ENCODE measurements around the gene FHOD3. TPM values are rescaled to one million over a fixed set of nuclear protein-coding genes. Genes with fewer than 3 reads are reported as not detected.

Gene FHOD3
- polyA plus RNA-seq, 1 experiment = 41.1 TPM

DNA sequence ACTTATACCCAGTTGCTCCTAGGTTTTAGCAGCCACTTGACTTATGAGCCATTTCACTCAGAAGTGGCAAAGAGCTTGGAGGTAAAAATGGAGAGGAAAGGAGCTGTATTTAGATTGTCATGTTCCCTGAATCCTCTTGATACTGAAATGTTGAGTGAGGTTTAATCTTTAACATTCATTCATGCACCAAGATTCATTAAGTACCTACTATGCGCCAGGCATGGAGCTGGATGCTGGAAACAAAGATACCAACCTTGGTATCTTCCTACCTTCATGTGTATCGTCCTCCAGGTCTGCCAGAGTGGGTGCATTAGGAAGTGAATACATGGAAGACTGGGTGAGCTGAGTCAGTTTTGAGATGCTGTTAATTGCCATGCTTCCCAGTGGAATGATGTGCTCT lies 507.6 kb downstream of the FHOD3 start:
- no peak for DNase-seq (ENCODE audit: low read depth, low spot score)
- CTCF ChIA-PET = no interaction called here
- H3K27ac ChIP-seq (ENCODE audit: low read depth, low read length) = no peak overlapping the region
- H3K9me3 ChIP-seq (ENCODE audit: control insufficient read depth, insufficient read depth, low read length) = no peaks in the 10 kb centered on the region
- POLR2A ChIA-PET = no interaction called here
- H3K27me3 ChIP-seq (ENCODE audit: control insufficient read depth, insufficient read depth, low read length) = no peaks in the 10 kb centered on the region
- TF ChIP-seq, protein P1, sequence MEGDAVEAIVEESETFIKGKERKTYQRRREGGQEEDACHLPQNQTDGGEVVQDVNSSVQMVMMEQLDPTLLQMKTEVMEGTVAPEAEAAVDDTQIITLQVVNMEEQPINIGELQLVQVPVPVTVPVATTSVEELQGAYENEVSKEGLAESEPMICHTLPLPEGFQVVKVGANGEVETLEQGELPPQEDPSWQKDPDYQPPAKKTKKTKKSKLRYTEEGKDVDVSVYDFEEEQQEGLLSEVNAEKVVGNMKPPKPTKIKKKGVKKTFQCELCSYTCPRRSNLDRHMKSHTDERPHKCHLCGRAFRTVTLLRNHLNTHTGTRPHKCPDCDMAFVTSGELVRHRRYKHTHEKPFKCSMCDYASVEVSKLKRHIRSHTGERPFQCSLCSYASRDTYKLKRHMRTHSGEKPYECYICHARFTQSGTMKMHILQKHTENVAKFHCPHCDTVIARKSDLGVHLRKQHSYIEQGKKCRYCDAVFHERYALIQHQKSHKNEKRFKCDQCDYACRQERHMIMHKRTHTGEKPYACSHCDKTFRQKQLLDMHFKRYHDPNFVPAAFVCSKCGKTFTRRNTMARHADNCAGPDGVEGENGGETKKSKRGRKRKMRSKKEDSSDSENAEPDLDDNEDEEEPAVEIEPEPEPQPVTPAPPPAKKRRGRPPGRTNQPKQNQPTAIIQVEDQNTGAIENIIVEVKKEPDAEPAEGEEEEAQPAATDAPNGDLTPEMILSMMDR (IDR thresholded peaks at IDR 0.05; ENCODE audit: low read depth, low read length) = no peak
- no peak overlapping the region for H3K4me3 ChIP-seq (ENCODE audit: low read depth, low read length)

DNA sequence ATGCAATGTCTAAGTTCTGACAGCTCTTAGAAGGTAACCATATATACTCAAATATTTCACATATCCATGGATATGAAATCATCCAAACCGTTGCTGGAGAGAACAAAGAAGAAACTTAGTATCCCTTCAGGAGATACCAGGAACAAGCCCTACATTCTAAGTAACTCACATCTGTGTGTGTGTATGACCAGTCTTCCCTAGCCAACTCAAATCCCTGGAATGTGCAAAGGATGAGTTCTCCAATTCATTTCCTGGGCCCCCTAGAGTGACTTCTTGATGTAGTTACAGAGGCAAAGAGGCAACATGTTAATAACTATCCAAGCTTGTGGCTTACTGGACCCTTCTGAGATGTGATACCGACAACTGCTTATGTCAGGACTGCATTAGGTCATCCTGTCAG lies 511.2 kb downstream of the FHOD3 start:
- H3K27ac ChIP-seq (ENCODE audit: low read depth, low read length) = peak overlapping the region; percentile 54
- CTCF ChIA-PET = interaction anchor here (0.6 to 2.9 kb wide), 9 partner anchors 9 to 509 kb away, joined by 3 to 12 read pairs (median 4); no protein-coding TSS in a partner anchor

DNA sequence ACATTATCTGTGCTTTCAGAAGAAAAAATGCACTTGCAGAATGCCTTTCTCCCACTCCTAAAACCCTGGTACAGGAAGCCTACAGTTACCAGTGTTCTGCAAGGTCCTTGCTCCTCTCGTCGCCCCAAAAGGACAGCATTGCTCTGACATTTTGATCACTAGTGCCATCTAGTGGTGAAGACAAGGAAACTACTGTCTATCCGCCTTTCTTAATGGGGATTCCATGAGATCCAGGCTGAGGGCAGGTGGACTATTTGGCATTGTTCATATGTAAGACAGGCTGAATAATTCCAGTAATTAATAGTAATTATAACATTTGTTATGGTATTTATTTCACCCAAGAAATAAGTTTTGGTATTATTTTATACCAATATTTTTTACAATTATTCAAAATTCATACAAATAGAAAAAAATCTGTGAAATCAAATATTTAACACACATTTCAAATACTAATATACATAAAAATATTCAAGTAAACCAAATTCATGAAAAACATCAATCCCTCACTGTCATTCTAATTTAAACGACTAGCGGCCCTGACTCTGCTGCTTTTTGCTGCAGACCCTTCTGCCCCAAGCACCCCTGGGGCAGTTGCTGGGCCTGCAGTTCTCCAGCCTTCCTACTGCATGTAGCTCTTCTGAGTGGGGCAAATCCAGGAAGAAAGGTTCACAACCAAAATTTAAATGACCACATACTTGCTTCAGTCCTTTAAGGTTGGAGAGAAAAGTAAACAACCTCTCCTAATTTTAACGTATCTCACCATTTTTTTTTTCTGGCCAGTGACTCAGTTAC lies 512.3 kb downstream of the FHOD3 start:
- Histone ChIP-seq H3K27me3 (ENCODE audit: control insufficient read depth, insufficient read depth, low read length) (no peaks in the 10 kb centered on the region), H3K9me3 (ENCODE audit: control insufficient read depth, insufficient read depth, low read length) (no peaks in the 10 kb centered on the region), H3K27ac (ENCODE audit: low read depth, low read length) (no peak overlapping the region), H3K4me3 (ENCODE audit: low read depth, low read length) (no peak overlapping the region)
- ChIA-PET CTCF (interaction anchor here (0.7 to 2.9 kb wide), 9 partner anchors 10 to 525 kb away, joined by 3 to 17 read pairs (median 5); no protein-coding TSS in a partner anchor), POLR2A (no interaction called here)
- TF ChIP-seq, protein P1 (IDR thresholded peaks at IDR 0.05; ENCODE audit: low read depth, low read length) = peak; percentile 82
- DNase-seq (ENCODE audit: low read depth, low spot score) = no peak

More for the DNA sequence above, 511.2 kb downstream of the FHOD3 start:
- no peaks in the 10 kb centered on the region for H3K27me3 ChIP-seq (ENCODE audit: control insufficient read depth, insufficient read depth, low read length)
- DNase-seq (ENCODE audit: low read depth, low spot score) = no peak
- TF ChIP-seq, protein P1 (IDR thresholded peaks at IDR 0.05; ENCODE audit: low read depth, low read length) = no peak
- POLR2A ChIA-PET = no interaction called here
- H3K4me3 ChIP-seq (ENCODE audit: low read depth, low read length) = no peak overlapping the region
- H3K9me3 ChIP-seq (ENCODE audit: control insufficient read depth, insufficient read depth, low read length) = no peaks in the 10 kb centered on the region

DNA sequence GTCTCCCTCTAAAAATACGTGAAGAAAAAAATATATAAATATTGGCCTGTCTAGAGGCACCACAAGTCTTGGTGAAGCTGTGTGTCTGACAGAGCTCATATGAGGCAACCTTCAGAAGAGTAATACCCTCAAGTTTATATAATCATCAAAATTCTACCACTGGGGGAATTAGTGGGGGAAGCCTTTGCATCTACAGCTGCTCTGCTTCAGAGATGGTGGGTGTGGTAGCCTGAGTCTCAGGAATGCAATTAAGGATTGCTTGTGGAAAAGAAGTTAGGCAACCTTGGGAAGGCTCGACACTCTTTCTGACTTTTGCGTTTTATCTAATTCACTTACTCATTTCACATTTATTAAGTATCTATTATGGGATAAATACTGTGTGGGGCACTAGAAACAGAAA lies 513.9 kb downstream of the FHOD3 start:
- TF ChIP-seq, protein P1 (IDR thresholded peaks at IDR 0.05; ENCODE audit: low read depth, low read length) = no peak
- Histone ChIP-seq H3K4me3 (ENCODE audit: low read depth, low read length) (no peak overlapping the region), H3K27ac (ENCODE audit: low read depth, low read length) (no peak overlapping the region), H3K9me3 (ENCODE audit: control insufficient read depth, insufficient read depth, low read length) (no peaks in the 10 kb centered on the region), H3K27me3 (ENCODE audit: control insufficient read depth, insufficient read depth, low read length) (no peaks in the 10 kb centered on the region)
- no peak for DNase-seq (ENCODE audit: low read depth, low spot score)
- ChIA-PET CTCF (interaction anchor here (1.0 to 2.4 kb wide), 8 partner anchors 8 to 716 kb away, joined by 3 to 17 read pairs (median 4); no protein-coding TSS in a partner anchor), POLR2A (interaction anchor here (0.6 to 1.8 kb wide), 2 partner anchors 17 to 665 kb away, joined by 3 to 4 read pairs; partner anchors contain the start of genes KIAA1328 and TPGS2)

DNA sequence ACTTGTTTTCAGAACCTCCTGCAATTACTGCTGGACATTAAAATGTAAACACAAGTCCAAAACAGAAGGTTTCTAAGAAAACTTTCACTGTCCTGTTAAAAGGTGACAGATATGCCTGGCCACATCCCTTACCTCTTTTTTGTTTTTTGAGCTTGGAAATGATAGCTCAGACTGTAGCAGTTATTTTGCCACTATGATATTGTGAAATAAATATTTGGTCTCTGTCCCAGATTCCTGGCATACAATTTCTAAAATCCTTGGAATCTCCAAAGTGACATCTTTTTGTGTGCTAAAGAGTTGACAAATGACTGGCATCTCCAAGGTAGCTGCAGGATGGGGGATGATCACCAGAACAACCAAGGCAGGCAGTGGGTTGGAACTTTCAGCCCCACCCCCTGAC lies 514.4 kb downstream of the FHOD3 start:
- TF ChIP-seq, protein P1 (IDR thresholded peaks at IDR 0.05; ENCODE audit: low read depth, low read length) = no peak
- H3K9me3 ChIP-seq (ENCODE audit: control insufficient read depth, insufficient read depth, low read length) = no peaks in the 10 kb centered on the region
- H3K27ac ChIP-seq (ENCODE audit: low read depth, low read length) = no peak overlapping the region
- no peak overlapping the region for H3K4me3 ChIP-seq (ENCODE audit: low read depth, low read length)
- CTCF ChIA-PET = interaction anchor here (1.1 to 2.4 kb wide), 2 partner anchors 125 to 794 kb away, joined by 3 to 17 read pairs; no protein-coding TSS in a partner anchor
- no peak for DNase-seq (ENCODE audit: low read depth, low spot score)
- POLR2A ChIA-PET = interaction anchor here (1.8 kb wide), 1 partner anchor 16 kb away, joined by 4 read pairs; the partner anchor contains the start of genes KIAA1328 and TPGS2
- H3K27me3 ChIP-seq (ENCODE audit: control insufficient read depth, insufficient read depth, low read length) = no peaks in the 10 kb centered on the region

Measured in AG04450 (cell line).